B cell (primary cell): Measurements from ENCODE around the gene SHISA7. TPM values are rescaled to one million over a fixed set of nuclear protein-coding genes. Genes with fewer than 3 reads are reported as not detected.
"Not testable (repeated sequence)": the region's sequence is repeated elsewhere in the genome, so short reads cannot be mapped to it uniquely, and the experiment has no call there.

Experiments
- ATAC-seq: fragments of 200-7000 bp; cut with Tn5 transposase; one replicate; pipeline ENCODE4 v1.10.0; 2021; ENCODE audit warnings: low read depth, mild to moderate bottlenecking, moderate number of reproducible peaks, moderate library complexity
- CTCF ChIA-PET: fragments of 350-600 bp; sonication (Branson Sonifier 250); formaldehyde crosslinking; loops from one replicate; lab custom pipeline; 2021; ENCODE audit warnings: antibody characterized with exemption, inconsistent platforms; lab: Charles Lee
- POLR2A ChIA-PET: fragments of 350-600 bp; sonication (Branson Sonifier 250); formaldehyde crosslinking; loops from one replicate; lab custom pipeline; 2021; ENCODE audit warnings: antibody characterized with exemption; lab: Charles Lee
- DNase-seq: peaks from one replicate; pipeline ENCODE4 v3.0.0; 2013
- H2AFZ ChIP-seq: 2 replicates; pipeline ENCODE4 v1.6.1; 2012; ENCODE audit warnings: mild to moderate bottlenecking, low read depth, low read length; ENCODE audit not compliant: insufficient read depth, poor library complexity, severe bottlenecking
- H3K27ac ChIP-seq, 2 donors: 1 replicate in 1 of 2; 2 replicates in 1 of 2; pipeline ENCODE4 v1.5.1; 2012 to 2013; ENCODE audit warnings: low read length in 2 of 2, mild to moderate bottlenecking in 2 of 2, moderate library complexity in 1 of 2
- H3K27me3 ChIP-seq, 4 experiments: fragments of 200-600 bp in 1 of 4; sonication (generic) in 1 of 4; replicated peaks in 1 of 4; 1 replicate in 2 of 4; 2 replicates in 2 of 4; pipeline versions ENCODE4 v1.6.1 to v1.7.0; 2013 to 2016; ENCODE audit warnings: low read length in 3 of 4, mild to moderate bottlenecking in 2 of 4, mixed read lengths in 1 of 4, moderate library complexity in 1 of 4; ENCODE audit not compliant: insufficient read depth in 4 of 4, control insufficient read depth in 3 of 4; ENCODE audit errors: control extremely low read depth in 1 of 4
- H3K36me3 ChIP-seq, 2 experiments: replicated peaks in 1 of 2; 1 replicate in 1 of 2; 2 replicates in 1 of 2; pipeline versions ENCODE4 v1.6.1 to v1.7.1; 2013; ENCODE audit warnings: low read length in 1 of 2; ENCODE audit not compliant: insufficient read depth in 2 of 2, control insufficient read depth in 1 of 2; ENCODE audit errors: control extremely low read depth in 1 of 2, extremely low read depth in 1 of 2
- H3K4me1 ChIP-seq, 2 donors: fragments of 200-600 bp in 1 of 2; sonication (generic) in 1 of 2; 1 replicate in 1 of 2; 2 replicates in 1 of 2; pipeline versions ENCODE4 v1.5.1 to v1.6.1; 2013 to 2017; ENCODE audit warnings: low read length in 2 of 2; ENCODE audit not compliant: control insufficient read depth in 2 of 2, insufficient read depth in 2 of 2
- H3K4me2 ChIP-seq: replicated peaks from 2 replicates; pipeline ENCODE3; 2012; ENCODE audit warnings: mild to moderate bottlenecking, low read depth, low read length; ENCODE audit not compliant: poor library complexity, severe bottlenecking
- H3K4me3 ChIP-seq, 5 experiments: fragments of 200-600 bp in 1 of 5; sonication (generic) in 1 of 5; 1 replicate in 3 of 5; 2 replicates in 2 of 5; pipeline versions ENCODE4 v1.5.1 to v1.7.0; 2011 to 2016; ENCODE audit warnings: low read length in 4 of 5, mild to moderate bottlenecking in 4 of 5, low read depth in 2 of 5, control low read depth in 1 of 5, moderate library complexity in 1 of 5; ENCODE audit not compliant: insufficient read depth in 1 of 5; ENCODE audit errors: control extremely low read depth in 1 of 5, extremely low read depth in 1 of 5
- H3K79me2 ChIP-seq: fragments of 200-600 bp; sonication (generic); one replicate; pipeline ENCODE4 v1.6.0; 2016; ENCODE audit warnings: low read length; ENCODE audit not compliant: control insufficient read depth, insufficient read depth
- H3K9ac ChIP-seq: fragments of 200-600 bp; sonication (generic); 2 replicates; pipeline ENCODE4 v1.6.1; 2017; ENCODE audit warnings: mild to moderate bottlenecking, low read length, moderate library complexity
- H3K9me3 ChIP-seq, 3 donors: one replicate each; pipeline versions ENCODE4 v1.6.1 to v1.7.1; 2013; ENCODE audit warnings: low read length in 2 of 3; ENCODE audit not compliant: control insufficient read depth in 2 of 3, insufficient read depth in 1 of 3; ENCODE audit errors: control extremely low read depth in 1 of 3
- H4K20me1 ChIP-seq: 2 replicates; pipeline ENCODE4 v1.6.0; 2012; ENCODE audit warnings: mild to moderate bottlenecking, low read length; ENCODE audit not compliant: insufficient read depth, control insufficient read depth, poor library complexity, severe bottlenecking
- H3K27ac Mint-ChIP-seq: one replicate; pipeline ENCODE4 v1.8.0; 2021; ENCODE audit warnings: mixed read lengths
- H3K27me3 Mint-ChIP-seq: one replicate; pipeline ENCODE4 v1.8.0; 2021; ENCODE audit warnings: mixed read lengths
- H3K4me1 Mint-ChIP-seq: one replicate; pipeline ENCODE4 v1.8.0; 2021; ENCODE audit warnings: mixed read lengths
- H3K4me3 Mint-ChIP-seq: one replicate; pipeline ENCODE4 v1.8.0; 2021; ENCODE audit warnings: mixed read lengths
- H3K9me3 Mint-ChIP-seq: one replicate; pipeline ENCODE4 v1.8.0; 2022; ENCODE audit warnings: mixed read lengths; ENCODE audit not compliant: insufficient read depth
- EZH2 ChIP-seq: IDR thresholded peaks from 2 replicates; pipeline ENCODE4 v1.6.1; 2012; ENCODE audit warnings: borderline replicate concordance, low read depth, mild to moderate bottlenecking, moderate library complexity, low read length; ENCODE audit not compliant: insufficient read depth, poor library complexity, severe bottlenecking
- WGBS: methylation state at CpG from one replicate; pipeline ENCODE4 v1.1.5; 2013; ENCODE audit warnings: missing lambda C conversion rate; ENCODE audit not compliant: insufficient coverage; 5-methylcytosine and 5-hydroxymethylcytosine counted together
- intact Hi-C: fragments of 100-400 bp; cut with micrococcal nuclease; formaldehyde crosslinking; loops from one replicate; pipeline ENCODE4 v1.10.0; 2022
- polyA plus RNA-seq: library from polyadenylated mRNA; depleted of rRNA; stranded (reverse); fragments of >200 nt; gene quantifications from 2 replicates; pipeline ENCODE4 v1.2.3, GENCODE V29; 2012
- total RNA-seq, 2 donors: library from RNA; stranded (reverse); fragments of 120-200 nt in 1 of 2; gene quantifications; 1 replicate in 1 of 2; 2 replicates in 1 of 2; pipeline versions ENCODE4 v1.2.3 to v1.2.4, GENCODE V29; 2013 to 2022
- TF ChIP-seq, protein P1 (sequence below): fragments of 200-600 bp; IDR thresholded peaks from one replicate; pipeline ENCODE4 v1.8.0; 2022; ENCODE audit warnings: antibody characterized with exemption, mild to moderate bottlenecking

SHISA7 gene
- total and polyA plus RNA-seq, 2 donors (not counting 1 experiment from before 2014, with no cell fraction given): 0.06 TPM; not detected in 1

DNA sequence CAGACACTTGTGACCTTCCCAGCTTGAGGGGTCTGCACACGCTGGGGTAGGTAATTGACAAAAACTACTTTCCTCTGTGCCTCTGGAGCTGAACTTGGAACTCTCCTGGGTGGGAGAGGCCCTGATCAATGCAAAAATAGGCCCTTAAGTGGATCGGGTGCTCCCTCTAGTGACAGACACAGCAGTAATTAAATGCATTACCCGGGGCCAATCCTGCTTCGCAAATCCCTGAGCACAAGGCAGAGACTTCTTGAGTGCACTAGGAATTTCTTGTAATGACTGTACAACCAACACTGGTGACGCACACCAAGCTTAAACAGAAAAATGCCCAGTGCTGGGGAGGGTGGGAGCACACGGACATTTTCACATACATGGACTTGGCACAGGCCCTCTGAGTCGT lies 24.9 kb downstream of the SHISA7 start:
- H3K4me3 Mint-ChIP-seq: no peak overlapping the region

DNA sequence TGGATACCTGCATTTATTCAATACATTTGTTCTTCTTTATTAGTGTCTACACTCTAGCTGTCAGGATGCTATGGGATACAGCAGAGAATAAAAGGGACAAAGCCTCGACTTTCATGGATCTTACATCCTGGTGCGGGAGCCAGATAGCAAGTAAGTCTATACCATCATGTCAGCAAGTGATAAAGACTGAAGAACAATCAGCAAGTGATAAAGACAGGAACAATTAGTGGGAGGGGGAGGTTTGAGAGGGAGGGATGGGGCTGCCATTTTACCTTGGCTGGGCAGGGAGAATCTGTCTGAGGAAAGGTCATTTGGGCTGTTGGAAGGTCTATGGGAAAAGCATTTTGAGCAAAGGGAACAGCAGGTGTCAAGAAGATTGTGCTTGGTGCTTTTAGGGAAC lies 32.9 kb downstream of the SHISA7 start:
- DNase-seq (no peak), ATAC-seq (no peak)
- Histone ChIP-seq H2AFZ (no peak overlapping the region), H3K79me2 (peaks cover 21% of the 10 kb centered on the region), H3K9ac (no peak overlapping the region), H3K9me3 (peaks cover 0 to 20% (median 3%) of the 10 kb centered on the region in 3 donors), H3K36me3 (peaks cover 0 to 13% of the 10 kb centered on the region in 2 experiments), H3K4me1 (peaks cover 11 to 25% of the 10 kb centered on the region in 2 donors), H3K4me2 (no peak overlapping the region), H3K27ac (no peak overlapping the region), H3K4me3 (no peak overlapping the region), H3K27me3 (no peaks in the 10 kb centered on the region), H4K20me1 (peaks cover 5% of the 10 kb centered on the region)
- peaks cover 32% of the 10 kb centered on the region for H3K4me1 Mint-ChIP-seq
- no peak overlapping the region for H3K27ac Mint-ChIP-seq
- ChIA-PET CTCF (interaction anchor here (1.7 to 1.9 kb wide), 2 partner anchors 94 to 108 kb away, joined by 6 read pairs; no protein-coding TSS in a partner anchor), POLR2A (no interaction called here)
- peaks cover 7% of the 10 kb centered on the region for H3K27me3 Mint-ChIP-seq
- H3K4me3 Mint-ChIP-seq: no peak overlapping the region
- no peak for TF ChIP-seq EZH2
- TF ChIP-seq, protein P1, sequence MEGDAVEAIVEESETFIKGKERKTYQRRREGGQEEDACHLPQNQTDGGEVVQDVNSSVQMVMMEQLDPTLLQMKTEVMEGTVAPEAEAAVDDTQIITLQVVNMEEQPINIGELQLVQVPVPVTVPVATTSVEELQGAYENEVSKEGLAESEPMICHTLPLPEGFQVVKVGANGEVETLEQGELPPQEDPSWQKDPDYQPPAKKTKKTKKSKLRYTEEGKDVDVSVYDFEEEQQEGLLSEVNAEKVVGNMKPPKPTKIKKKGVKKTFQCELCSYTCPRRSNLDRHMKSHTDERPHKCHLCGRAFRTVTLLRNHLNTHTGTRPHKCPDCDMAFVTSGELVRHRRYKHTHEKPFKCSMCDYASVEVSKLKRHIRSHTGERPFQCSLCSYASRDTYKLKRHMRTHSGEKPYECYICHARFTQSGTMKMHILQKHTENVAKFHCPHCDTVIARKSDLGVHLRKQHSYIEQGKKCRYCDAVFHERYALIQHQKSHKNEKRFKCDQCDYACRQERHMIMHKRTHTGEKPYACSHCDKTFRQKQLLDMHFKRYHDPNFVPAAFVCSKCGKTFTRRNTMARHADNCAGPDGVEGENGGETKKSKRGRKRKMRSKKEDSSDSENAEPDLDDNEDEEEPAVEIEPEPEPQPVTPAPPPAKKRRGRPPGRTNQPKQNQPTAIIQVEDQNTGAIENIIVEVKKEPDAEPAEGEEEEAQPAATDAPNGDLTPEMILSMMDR: no peak
- WGBS: 88% methylated on average over 2 of the region's 2 CpGs
- H3K9me3 Mint-ChIP-seq: peaks cover 6% of the 10 kb centered on the region
- intact Hi-C loops: no loop called here

More for the DNA sequence above, 24.9 kb downstream of the SHISA7 start:
- H3K27me3 ChIP-seq: peaks cover 0 to 18% (median 0%) of the 10 kb centered on the region in 4 experiments
- no peaks in the 10 kb centered on the region for H3K9me3 Mint-ChIP-seq
- CTCF ChIA-PET: interaction anchor here (0.7 to 7.2 kb wide), 13 partner anchors 9 to 331 kb away, joined by 3 to 75 read pairs (median 3); partner anchors contain the start of genes KMT5C, PPP6R1 and TMEM238
- no peaks in the 10 kb centered on the region for H3K36me3 ChIP-seq
- DNase-seq (peak; percentile 73), ATAC-seq (peak; percentile 56)
- H3K4me2 ChIP-seq: no peak overlapping the region
- H3K4me1 ChIP-seq: no peaks in the 10 kb centered on the region
- no peak overlapping the region for H3K27ac Mint-ChIP-seq
- H3K4me1 Mint-ChIP-seq: no peaks in the 10 kb centered on the region
- H3K9ac ChIP-seq: no peak overlapping the region
- H3K9me3 ChIP-seq: no peaks in the 10 kb centered on the region
- no peaks in the 10 kb centered on the region for H4K20me1 ChIP-seq
- POLR2A ChIA-PET: no interaction called here
- intact Hi-C loops: loop anchor here (1.0 kb wide), 1 partner anchor 126 kb away; no protein-coding TSS in a partner anchor
- H2AFZ ChIP-seq: no peak overlapping the region
- TF ChIP-seq EZH2: no peak
- TF ChIP-seq, protein P1: peak; percentile 68
- H3K4me3 ChIP-seq: no peak overlapping the region
- H3K79me2 ChIP-seq: no peaks in the 10 kb centered on the region
- H3K27me3 Mint-ChIP-seq: peaks cover 19% of the 10 kb centered on the region
- WGBS: 6% methylated on average over 3 of the region's 7 CpGs
- H3K27ac ChIP-seq: no peak overlapping the region

- Histone ChIP-seq H3K9me3 (peaks cover 0 to 20% (median 3%) of the 10 kb centered on the region in 3 donors), H3K36me3 (peaks cover 0 to 18% of the 10 kb centered on the region in 2 experiments), H3K4me1 (peaks cover 11 to 25% of the 10 kb centered on the region in 2 donors), H3K79me2 (peaks cover 21% of the 10 kb centered on the region)
- H3K27ac Mint-ChIP-seq: peak overlapping the region; percentile 99
- not testable (repeated sequence) for H3K27ac ChIP-seq, H4K20me1 ChIP-seq, H3K9ac ChIP-seq, H2AFZ ChIP-seq, H3K4me3 ChIP-seq, H3K4me2 ChIP-seq, DNase-seq, H3K27me3 ChIP-seq, ATAC-seq, H3K27me3 Mint-ChIP-seq, H3K9me3 Mint-ChIP-seq
- H3K4me3 Mint-ChIP-seq: peak overlapping the region; percentile 98
- ChIA-PET CTCF (interaction anchor here (0.8 to 1.9 kb wide), 5 partner anchors 10 to 268 kb away, joined by 3 to 6 read pairs (median 5); no protein-coding TSS in a partner anchor), POLR2A (interaction anchor here (0.6 to 1.3 kb wide), 4 partner anchors 52 to 275 kb away, joined by 3 to 7 read pairs (median 4); partner anchors contain the start of genes ISOC2 and ZNF784)
- H3K4me1 Mint-ChIP-seq: peaks cover 32% of the 10 kb centered on the region
- WGBS: 95% methylated on average over 6 of the region's 8 CpGs
- intact Hi-C loops: loop anchor here (2.0 to 5.0 kb wide), 5 partner anchors 53 to 233 kb away; partner anchors contain the start of genes C19orf85, FIZ1, ISOC2 and ZNF580
Measured at GRCh38 chr19:55409179-55409578, 33.9 kb downstream of the SHISA7 start.
